ENCODE measurements around the gene DHFR. TPM values are rescaled to one million over a fixed set of nuclear protein-coding genes. Genes with fewer than 3 reads are reported as not detected.

The DHFR gene
- total and polyA plus RNA-seq, 10 donors: 8.6 to 23.0 (median 16.3) TPM

- H3K4me1 ChIP-seq: peaks cover 0 to 8% (median 0%) of the 10 kb centered on the region in 6 donors
- WGBS, 5 donors: 50 to 100% (median 80%) methylated on average over 1 of the region's 1 CpG
- TF ChIP-seq, protein P1, sequence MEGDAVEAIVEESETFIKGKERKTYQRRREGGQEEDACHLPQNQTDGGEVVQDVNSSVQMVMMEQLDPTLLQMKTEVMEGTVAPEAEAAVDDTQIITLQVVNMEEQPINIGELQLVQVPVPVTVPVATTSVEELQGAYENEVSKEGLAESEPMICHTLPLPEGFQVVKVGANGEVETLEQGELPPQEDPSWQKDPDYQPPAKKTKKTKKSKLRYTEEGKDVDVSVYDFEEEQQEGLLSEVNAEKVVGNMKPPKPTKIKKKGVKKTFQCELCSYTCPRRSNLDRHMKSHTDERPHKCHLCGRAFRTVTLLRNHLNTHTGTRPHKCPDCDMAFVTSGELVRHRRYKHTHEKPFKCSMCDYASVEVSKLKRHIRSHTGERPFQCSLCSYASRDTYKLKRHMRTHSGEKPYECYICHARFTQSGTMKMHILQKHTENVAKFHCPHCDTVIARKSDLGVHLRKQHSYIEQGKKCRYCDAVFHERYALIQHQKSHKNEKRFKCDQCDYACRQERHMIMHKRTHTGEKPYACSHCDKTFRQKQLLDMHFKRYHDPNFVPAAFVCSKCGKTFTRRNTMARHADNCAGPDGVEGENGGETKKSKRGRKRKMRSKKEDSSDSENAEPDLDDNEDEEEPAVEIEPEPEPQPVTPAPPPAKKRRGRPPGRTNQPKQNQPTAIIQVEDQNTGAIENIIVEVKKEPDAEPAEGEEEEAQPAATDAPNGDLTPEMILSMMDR (IDR thresholded peaks at IDR 0.05 in 8 of 11, conservative IDR thresholded peaks at IDR 0.05 in 3 of 11): no peak
- TF ChIP-seq POLR2A (IDR thresholded peaks at IDR 0.05) (no peak), POLR2AphosphoS5 (IDR thresholded peaks at IDR 0.05) (peak in 1 of 3 donors; percentile 30)
- H3K4me3 ChIP-seq: peak overlapping the region in 1 of 8 donors; percentile 20
- no peak for DNase-seq
- peak overlapping the region in 7 of 8 donors; percentile 29 to 82 (median 55) for H3K27ac ChIP-seq
- no peaks in the 10 kb centered on the region for H3K36me3 ChIP-seq
- intact Hi-C loops (cut with DNase I; ENCODE audit: low total_unique reads): no loop called here
- H3K27me3 ChIP-seq (replicated peaks in 1 of 7): no peaks in the 10 kb centered on the region
- H3K9me3 ChIP-seq: peaks cover 0 to 18% (median 6%) of the 10 kb centered on the region in 8 donors
These were observed 46.1 kb downstream of the DHFR start for GRCh38 chr5:80608731-80609130.

DNA sequence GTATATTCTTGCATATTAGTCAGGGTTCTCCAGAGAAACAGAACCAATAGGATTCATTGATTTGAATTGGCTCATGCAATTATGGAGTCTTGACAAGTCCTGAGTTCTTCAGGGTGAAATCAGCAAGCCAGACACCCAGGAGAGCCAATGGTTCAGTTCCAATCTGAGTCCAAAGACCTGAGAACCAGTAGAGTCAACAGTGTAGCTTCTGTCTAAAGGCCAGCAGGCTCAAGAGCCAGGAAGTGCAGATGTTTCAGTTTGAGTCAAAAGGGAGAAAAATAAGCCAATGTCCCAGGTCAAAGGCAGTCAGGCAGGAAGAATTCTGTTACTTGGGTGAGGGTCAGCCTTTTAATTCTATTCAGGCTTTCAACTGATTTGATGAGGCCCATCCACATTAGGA is 47.0 kb downstream of the DHFR start:
- no peak for DNase-seq
- intact Hi-C loops (cut with DNase I; ENCODE audit: low total_unique reads): no loop called here
- no peak overlapping the region for H3K4me3 ChIP-seq
- peak overlapping the region in 3 of 8 donors; percentile 58 to 82 (median 72) for H3K27ac ChIP-seq
- no peaks in the 10 kb centered on the region for H3K27me3 ChIP-seq (replicated peaks in 1 of 7)
- TF ChIP-seq POLR2AphosphoS5 (IDR thresholded peaks at IDR 0.05) (no peak), POLR2A (IDR thresholded peaks at IDR 0.05) (no peak)
- TF ChIP-seq, protein P1 (IDR thresholded peaks at IDR 0.05 in 8 of 11, conservative IDR thresholded peaks at IDR 0.05 in 3 of 11): no peak
- H3K36me3 ChIP-seq: no peaks in the 10 kb centered on the region
- peaks cover 0 to 8% (median 0%) of the 10 kb centered on the region in 6 donors for H3K4me1 ChIP-seq
- peaks cover 0 to 18% (median 6%) of the 10 kb centered on the region in 8 donors for H3K9me3 ChIP-seq

GRCh38 chr5:80607343-80607742 is 47.4 kb downstream of the DHFR start:
- Histone ChIP-seq H3K4me3 (no peak overlapping the region), H3K27ac (peak overlapping the region in 1 of 8 donors; percentile 82), H3K27me3 (replicated peaks in 1 of 7) (no peaks in the 10 kb centered on the region), H3K36me3 (no peaks in the 10 kb centered on the region), H3K4me1 (peaks cover 0 to 8% (median 0%) of the 10 kb centered on the region in 6 donors), H3K9me3 (peaks cover 0 to 18% (median 6%) of the 10 kb centered on the region in 8 donors)
- no peak for TF ChIP-seq POLR2A (IDR thresholded peaks at IDR 0.05)
- TF ChIP-seq, protein P1 (IDR thresholded peaks at IDR 0.05 in 8 of 11, conservative IDR thresholded peaks at IDR 0.05 in 3 of 11): no peak
- no peak for TF ChIP-seq POLR2AphosphoS5 (IDR thresholded peaks at IDR 0.05)
- DNase-seq: no peak
- intact Hi-C loops (cut with DNase I; ENCODE audit: low total_unique reads): no loop called here

GRCh38 chr5:80600943-80601693 is 53.7 kb downstream of the DHFR start:
- no peak overlapping the region for H3K27ac ChIP-seq
- intact Hi-C loops (cut with DNase I; ENCODE audit: low total_unique reads): no loop called here
- no peak for TF ChIP-seq POLR2AphosphoS5 (IDR thresholded peaks at IDR 0.05)
- TF ChIP-seq, protein P1 (IDR thresholded peaks at IDR 0.05 in 8 of 11, conservative IDR thresholded peaks at IDR 0.05 in 3 of 11): no peak
- TF ChIP-seq POLR2A (IDR thresholded peaks at IDR 0.05): no peak
- DNase-seq: no peak
- H3K36me3 ChIP-seq: no peaks in the 10 kb centered on the region
- no peaks in the 10 kb centered on the region for H3K9me3 ChIP-seq
- no peak overlapping the region for H3K4me3 ChIP-seq
- 86 to 100% (median 93%) methylated on average over 2 of the region's 2 CpGs for WGBS, 5 donors
- no peaks in the 10 kb centered on the region for H3K4me1 ChIP-seq
- H3K27me3 ChIP-seq (replicated peaks in 1 of 7): no peaks in the 10 kb centered on the region
